Heart left ventricle (tissue), 13 donors: ENCODE results near the gene CD9.

Source experiments
- CTCF ChIP-seq, 12 donors: fragments of 200-600 bp; sonication (generic) in 4 of 12; IDR thresholded peaks; one replicate each; pipeline versions ENCODE4 v1.5.0 to v1.8.0; 2018 to 2022; ENCODE audit warnings: antibody characterized with exemption in 12 of 12, mild to moderate bottlenecking in 5 of 12
- POLR2A ChIP-seq, 2 donors: fragments of 450-650 bp; IDR thresholded peaks; one replicate each; pipeline ENCODE4 v1.6.1; 2017; ENCODE audit warnings: antibody characterized with exemption in 2 of 2, mild to moderate bottlenecking in 2 of 2, moderate library complexity in 2 of 2
- donor health status: ischemic (EF 13 %, LVEDD 7.1; RV severe dilation, severe dysfunction).
- donor health status: DM: no; HTN: yes; CAD: no.
- donor health status: DM: no; HTN: no; CAD: no.
- donor health status: ischemic (EF 25% LVEDD 6.9; RV normal size, moderate dysfunction).
- donor health status: ischemic (EF 25% LVEDD 5.7; RV mildly dilated, moderate dysfunction).
- donor health status: ischemic (EF 35%, LVEDD 5.7; RV mildly dilated, moderate dysfunction).
- donor health status: nonischemic (EF 11% LVEDD 7.7; RV severe dilation, severe dysfunction).
- donor health status: DM: yes; HTN: yes; CAD: no.
- donor health status: PGD.
- donor health status: ischemic (EF 29% LVEDD 5.4; RV normal size, mild dysfunction).
- donor health status: nonischemic (EF 23%, LVEDD 6.1; RV moderate dilation, normal function).

DNA sequence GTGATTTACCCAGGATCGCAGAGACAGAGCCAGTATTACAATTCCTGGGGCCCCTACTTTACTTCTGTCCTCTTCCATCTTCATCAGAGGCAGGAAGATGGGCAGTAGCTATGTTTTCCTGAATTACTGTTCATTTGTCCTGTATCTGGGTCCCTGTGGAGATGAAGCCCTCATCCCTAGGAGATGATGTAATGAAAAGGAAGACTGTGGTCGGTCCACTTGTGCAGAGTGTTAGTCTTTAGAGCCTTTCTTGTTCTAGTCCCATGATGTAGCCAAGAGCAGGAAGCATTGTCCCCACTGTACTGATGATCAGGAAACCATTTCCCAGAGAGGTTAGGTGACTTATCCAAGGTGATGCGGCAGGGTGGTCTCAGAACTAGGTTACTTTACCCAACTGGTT lies 2.6 kb downstream of the CD9 start:
- no peak for TF ChIP-seq CTCF (IDR thresholded peaks at IDR 0.05)
- TF ChIP-seq POLR2A (IDR thresholded peaks at IDR 0.05): no peak
